ENCODE measurements around the gene TEKTIP1.
"Not testable (repeated sequence)": the region's sequence is repeated elsewhere in the genome, so short reads cannot be mapped to it uniquely, and the experiment has no call there.

DNA sequence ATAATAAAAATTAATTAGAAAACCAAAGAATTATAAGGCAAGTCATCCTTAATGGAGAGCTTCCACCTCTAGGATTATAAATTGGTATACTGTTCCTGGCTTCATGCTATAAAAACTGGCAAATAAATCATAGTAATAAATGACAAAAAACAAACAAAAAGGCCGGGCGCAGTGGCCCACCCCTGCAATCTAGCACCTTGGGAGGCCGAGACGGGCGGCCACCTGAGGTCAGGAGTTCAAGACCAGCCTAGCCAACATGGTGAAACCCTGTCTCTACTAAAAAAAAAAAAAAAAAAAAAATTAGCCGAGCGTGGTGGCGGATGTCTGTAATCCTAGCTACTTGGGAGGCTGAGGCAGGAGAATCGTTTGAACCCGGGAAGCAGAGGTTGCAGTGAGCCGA is 31.1 kb downstream of the TEKTIP1 start:
- not testable (repeated sequence) for TF ChIP-seq POLR2A, POLR2AphosphoS5, EP300 (IDR thresholded peaks at IDR 0.05)
- TF ChIP-seq, protein P1, sequence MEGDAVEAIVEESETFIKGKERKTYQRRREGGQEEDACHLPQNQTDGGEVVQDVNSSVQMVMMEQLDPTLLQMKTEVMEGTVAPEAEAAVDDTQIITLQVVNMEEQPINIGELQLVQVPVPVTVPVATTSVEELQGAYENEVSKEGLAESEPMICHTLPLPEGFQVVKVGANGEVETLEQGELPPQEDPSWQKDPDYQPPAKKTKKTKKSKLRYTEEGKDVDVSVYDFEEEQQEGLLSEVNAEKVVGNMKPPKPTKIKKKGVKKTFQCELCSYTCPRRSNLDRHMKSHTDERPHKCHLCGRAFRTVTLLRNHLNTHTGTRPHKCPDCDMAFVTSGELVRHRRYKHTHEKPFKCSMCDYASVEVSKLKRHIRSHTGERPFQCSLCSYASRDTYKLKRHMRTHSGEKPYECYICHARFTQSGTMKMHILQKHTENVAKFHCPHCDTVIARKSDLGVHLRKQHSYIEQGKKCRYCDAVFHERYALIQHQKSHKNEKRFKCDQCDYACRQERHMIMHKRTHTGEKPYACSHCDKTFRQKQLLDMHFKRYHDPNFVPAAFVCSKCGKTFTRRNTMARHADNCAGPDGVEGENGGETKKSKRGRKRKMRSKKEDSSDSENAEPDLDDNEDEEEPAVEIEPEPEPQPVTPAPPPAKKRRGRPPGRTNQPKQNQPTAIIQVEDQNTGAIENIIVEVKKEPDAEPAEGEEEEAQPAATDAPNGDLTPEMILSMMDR (IDR thresholded peaks at IDR 0.05), result not testable (repeated sequence)

All from upper lobe of left lung (tissue), 4 donors.